ENCODE data around the gene BMP5.

GRCh38 chr6:55827818-55828522 is 47.4 kb downstream of the BMP5 start:
- TF ChIP-seq RFX5 (IDR thresholded peaks at IDR 0.05; ENCODE audit: borderline replicate concordance, low read depth, low read length) (no peak), POLR2A (IDR thresholded peaks at IDR 0.05; ENCODE audit: control extremely low read depth in 1 of 2, low read depth in 2 of 2, low read length in 2 of 2) (no peak), CTCF (IDR thresholded peaks at IDR 0.05; ENCODE audit: control extremely low read depth in 1 of 3, insufficient read depth in 1 of 3, low read depth in 1 of 3, low read length in 3 of 3) (no peak), POLR2AphosphoS5 (IDR thresholded peaks at IDR 0.05; ENCODE audit: low read depth, low read length) (no peak), USF2 (IDR thresholded peaks at IDR 0.05; ENCODE audit: low read length) (no peak), E2F6 (IDR thresholded peaks at IDR 0.05) (no peak), FOSL1 (IDR thresholded peaks at IDR 0.05; ENCODE audit: insufficient read depth, low read depth, low read length) (no peak), EP300 (IDR thresholded peaks at IDR 0.05; ENCODE audit: borderline replicate concordance in 1 of 2, low read depth in 2 of 2, low read length in 2 of 2) (no peak), NRF1 (IDR thresholded peaks at IDR 0.05; ENCODE audit: low read depth, low read length) (no peak), EZH2 (IDR thresholded peaks at IDR 0.05; ENCODE audit: low read depth, low read length, severe bottlenecking) (no peak), HDAC6 (IDR thresholded peaks at IDR 0.05; ENCODE audit: low read depth, low read length) (no peak), GABPA (IDR thresholded peaks at IDR 0.05; ENCODE audit: borderline replicate concordance, insufficient read depth, low read length) (no peak)
